Measurements from ENCODE around the gene DIDO1.
"Not testable (repeated sequence)": the region's sequence is repeated elsewhere in the genome, so short reads cannot be mapped to it uniquely, and the experiment has no call there.

DIDO1 gene

GRCh38 chr20:62879275-62880146 is 46.8 kb downstream of the DIDO1 start:
- no peak for DNase-seq (ENCODE audit: low spot score)

- no peak for DNase-seq (ENCODE audit: low spot score)
Measured at GRCh38 chr20:62878244-62879038, 47.9 kb downstream of the DIDO1 start.

GRCh38 chr20:62876902-62877816 is 49.1 kb downstream of the DIDO1 start:
- DNase-seq (ENCODE audit: low spot score) = peak; percentile 81

- DNase-seq (ENCODE audit: low spot score) = no peak
Measured at GRCh38 chr20:62876501-62876901, 49.8 kb downstream of the DIDO1 start.

DNA sequence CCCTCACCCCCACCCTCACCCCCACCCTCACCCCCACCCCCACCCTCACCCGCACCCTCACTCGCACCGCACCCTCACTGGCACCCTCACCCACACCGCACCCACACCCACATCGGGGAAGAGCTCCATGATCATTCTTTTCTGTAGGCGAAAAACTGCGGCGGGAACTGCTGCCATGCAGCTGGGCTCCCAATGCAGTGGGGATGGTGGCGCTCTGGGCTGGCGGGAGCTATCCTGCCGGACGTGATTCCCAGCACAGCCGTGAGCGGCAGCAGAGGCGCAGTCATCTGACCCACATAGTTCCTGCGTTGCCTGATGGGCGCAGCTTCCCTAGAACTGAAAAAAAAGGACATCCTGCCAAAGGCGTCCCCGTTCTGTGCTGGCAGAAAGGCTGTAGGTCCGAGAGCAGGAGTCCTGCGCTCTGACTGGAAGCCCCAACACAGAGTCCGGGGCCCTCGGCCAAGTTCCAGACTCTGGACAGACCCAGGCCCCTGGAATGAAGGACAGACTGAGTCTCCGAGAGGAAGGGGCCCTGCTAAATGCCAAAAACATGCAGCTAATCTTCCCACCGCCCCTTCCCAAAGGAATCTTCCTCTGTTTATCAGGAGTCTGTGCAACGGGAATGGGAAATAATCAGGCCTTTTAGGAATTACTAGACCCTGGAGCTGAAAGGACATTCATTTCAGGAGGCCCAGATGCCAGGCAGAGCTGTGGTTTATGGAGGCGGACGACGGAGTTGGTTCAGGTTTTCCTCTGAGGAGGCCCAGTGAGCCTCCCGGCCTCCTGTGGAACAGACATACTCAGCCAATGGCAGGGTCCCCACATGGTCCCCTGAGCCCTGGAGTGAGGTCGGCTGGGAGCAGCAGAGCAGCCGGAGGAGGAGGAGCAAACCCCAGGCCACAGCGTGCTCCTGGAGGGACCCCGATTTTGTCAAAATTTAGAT is 50.6 kb downstream of the DIDO1 start:
- peak; percentile 91 for DNase-seq (ENCODE audit: low spot score)

DNA sequence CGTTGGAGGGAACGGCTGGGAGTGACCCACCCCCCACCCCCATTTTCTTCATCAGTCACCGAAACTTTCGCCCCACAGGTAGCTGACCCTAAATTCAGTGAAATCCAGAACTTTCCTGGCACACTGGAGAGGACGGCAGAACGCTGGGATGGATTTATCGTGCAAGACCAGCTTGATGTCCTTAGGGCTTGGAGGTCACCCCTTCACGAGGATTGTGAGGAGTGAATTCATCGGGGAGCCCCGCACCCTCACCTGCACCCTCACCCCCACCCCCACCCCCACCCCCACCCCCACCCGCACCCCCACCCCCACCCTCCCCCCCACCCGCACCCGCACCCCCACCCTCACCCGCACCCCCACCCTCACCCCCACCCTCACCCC is 51.4 kb downstream of the DIDO1 start:
- DNase-seq (ENCODE audit: low spot score) = no peak

DNA sequence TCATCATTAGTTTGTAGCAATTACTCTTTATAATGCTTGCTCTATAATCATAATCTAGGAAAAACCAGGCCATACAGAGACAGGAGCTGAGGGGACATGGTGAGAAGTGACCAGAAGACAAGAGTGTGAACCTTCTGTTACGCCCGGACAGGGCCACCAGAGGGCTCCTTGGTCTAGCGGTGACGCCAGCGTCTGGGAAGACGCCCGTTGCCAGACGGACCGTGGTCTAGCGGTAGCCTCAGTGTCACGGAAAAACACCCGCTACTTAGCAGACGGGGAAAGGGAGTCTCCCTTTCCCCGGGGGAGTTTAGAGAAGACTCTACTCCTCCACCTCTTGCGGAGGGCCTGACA is 52.6 kb downstream of the DIDO1 start:
- not testable (repeated sequence) for DNase-seq (ENCODE audit: low spot score)

GRCh38 chr20:62873280-62873679 is 53.0 kb downstream of the DIDO1 start:
- no peak for DNase-seq (ENCODE audit: low spot score)

- DNase-seq (ENCODE audit: low spot score) = no peak
Measured at GRCh38 chr20:62872862-62873261, 53.4 kb downstream of the DIDO1 start.

DNA sequence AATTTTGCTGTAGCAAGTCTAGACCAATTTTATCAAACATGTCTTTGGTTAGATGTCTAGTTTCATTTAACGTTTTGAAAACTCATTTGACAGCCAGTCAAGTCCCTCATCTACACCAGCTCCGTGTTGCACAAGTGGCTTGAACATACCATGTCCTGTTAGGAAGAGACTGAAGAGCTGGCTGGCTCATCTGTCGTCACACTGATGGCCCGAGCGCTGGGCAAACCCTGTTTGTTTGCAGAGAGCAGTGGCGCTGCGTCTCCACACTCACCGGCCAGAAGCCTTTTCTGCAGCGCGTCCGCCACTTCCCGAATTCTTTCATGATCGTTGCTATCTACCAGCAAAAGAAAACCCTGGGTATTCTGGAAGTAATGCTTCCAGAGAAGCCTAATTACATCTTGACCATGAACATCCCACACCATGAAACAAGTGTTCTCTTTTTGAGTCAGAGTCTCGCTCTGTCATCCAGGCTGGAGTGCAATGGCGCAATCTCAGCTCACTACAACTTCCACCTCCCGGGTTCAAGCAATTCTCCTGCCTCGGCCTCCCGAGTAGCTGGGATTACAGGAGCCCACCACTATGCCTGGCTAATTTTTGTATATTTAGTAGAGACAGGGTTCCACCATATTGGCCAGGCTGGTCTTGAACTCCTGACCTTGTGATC is 54.0 kb downstream of the DIDO1 start:
- no peak for DNase-seq (ENCODE audit: low spot score)

GRCh38 chr20:62864207-62864606 is 62.1 kb downstream of the DIDO1 start:
- no peak for DNase-seq (ENCODE audit: low spot score)

GRCh38 chr20:62861726-62862336 is 64.5 kb downstream of the DIDO1 start, which contains the start of gene TCFL5:
TSS of gene TCFL5 (minus strand) at chr20:62861822. CDS start at chr20:62861670, 152 bp downstream.
- DNase-seq (ENCODE audit: low spot score) = peak; percentile 99

- peak; percentile 60 for DNase-seq (ENCODE audit: low spot score)
Measured at GRCh38 chr20:62860924-62861691, 65.2 kb downstream of the DIDO1 start.

DNA sequence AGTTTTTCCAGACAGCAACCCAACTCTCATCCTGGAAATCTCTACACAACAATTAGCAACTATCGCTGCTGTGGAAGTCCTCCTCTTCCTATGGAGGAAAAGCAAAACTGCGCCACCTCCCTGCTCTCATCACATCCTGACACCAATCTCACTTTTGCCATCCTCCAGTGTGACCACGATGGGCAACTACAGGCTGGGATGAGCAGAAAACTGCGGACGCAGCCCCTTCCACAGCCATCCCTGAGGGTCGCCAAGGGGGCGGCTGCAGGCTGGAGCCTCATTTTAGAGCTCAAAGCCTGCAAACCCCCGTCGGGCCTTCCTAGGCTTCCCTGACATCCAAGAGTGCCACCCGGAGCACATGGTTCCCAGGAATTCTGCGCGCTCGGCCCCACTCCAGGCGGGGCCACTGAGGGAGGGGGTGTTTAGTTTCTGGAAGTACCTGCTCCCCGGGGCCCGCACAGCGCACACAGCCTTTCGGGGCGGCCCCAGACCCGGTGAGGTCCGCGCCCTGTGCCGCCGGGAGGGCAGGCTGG is 65.8 kb downstream of the DIDO1 start:
- no peak for DNase-seq (ENCODE audit: low spot score)

DNA sequence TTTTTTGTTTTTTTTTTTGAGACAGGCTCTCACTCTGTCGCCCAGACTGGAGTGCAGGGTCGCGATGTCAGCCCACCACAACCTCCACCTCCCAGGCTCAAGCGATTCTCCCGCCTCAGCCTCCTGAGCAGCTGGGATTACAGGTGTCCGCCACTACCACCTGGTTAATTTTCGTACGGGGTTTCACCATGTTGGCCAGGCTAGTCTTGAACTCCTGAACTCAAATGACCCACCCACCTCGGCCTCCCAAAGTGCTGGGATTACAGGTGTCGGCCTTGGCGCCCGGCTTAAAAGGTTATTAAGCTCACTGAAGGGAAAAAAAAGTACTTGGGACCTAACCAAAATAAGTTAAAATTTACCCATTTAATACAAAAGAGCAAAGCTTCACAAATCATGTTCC is 66.6 kb downstream of the DIDO1 start:
- DNase-seq (ENCODE audit: low spot score) = no peak

DNA sequence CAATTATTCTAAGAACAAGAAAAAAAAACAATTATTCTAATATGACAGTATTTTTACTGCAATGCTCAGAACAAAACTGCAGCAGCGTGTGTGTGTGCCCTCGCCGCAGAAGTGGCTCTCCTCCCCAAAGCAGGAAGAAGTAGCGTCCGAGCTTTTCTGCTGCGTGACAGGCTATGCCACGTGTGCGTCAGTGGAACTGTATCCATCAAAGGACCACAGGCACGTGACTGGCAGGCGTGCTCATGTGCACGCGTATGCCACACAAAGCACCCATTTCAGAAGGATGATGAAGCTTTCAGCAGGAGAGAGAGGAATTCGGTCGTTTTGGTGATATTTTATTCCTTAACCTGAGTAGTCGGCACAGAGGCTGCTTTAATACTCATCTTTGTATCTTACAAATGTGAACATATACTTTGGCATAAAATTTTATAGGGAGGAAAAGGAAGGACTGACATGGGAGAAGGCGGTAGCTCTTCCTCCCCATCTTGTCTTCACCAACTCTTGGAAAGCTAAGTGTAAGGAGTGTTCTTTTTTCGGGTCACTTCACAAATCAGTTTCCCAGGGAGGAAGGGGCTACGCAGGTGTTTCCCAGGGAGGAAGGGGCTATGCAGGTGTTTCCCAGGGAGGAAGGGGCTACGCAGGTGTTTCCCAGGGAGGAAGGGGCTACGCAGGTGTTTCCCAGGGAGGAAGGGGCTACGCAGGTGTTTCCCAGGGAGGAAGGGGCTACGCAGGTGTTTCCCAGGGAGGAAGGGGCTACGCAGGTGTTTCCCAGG is 68.1 kb downstream of the DIDO1 start:
- no peak for DNase-seq (ENCODE audit: low spot score)

- DNase-seq (ENCODE audit: low spot score) = no peak
Measured at GRCh38 chr20:62856931-62857619, 69.2 kb downstream of the DIDO1 start.

GRCh38 chr20:62855120-62855519 is 71.2 kb downstream of the DIDO1 start:
- DNase-seq (ENCODE audit: low spot score) = no peak

Measured in AG20443 (cell line).